H1 (cell line): Measurements from ENCODE around the gene NRP2. TPM values are rescaled to one million over a fixed set of nuclear protein-coding genes. Genes with fewer than 3 reads are reported as not detected.

Experiments
- CTCF ChIA-PET: fragments of 300-600 bp; sonication (Branson Sonifier 250); formaldehyde crosslinking; loops from one replicate; lab custom pipeline; 2021; ENCODE audit not compliant: partially characterized antibody; lab: Charles Lee
- POLR2A ChIA-PET: fragments of 300-600 bp; sonication (Branson Sonifier 250); formaldehyde crosslinking; loops from one replicate; lab custom pipeline; 2021; ENCODE audit warnings: inconsistent platforms; ENCODE audit not compliant: partially characterized antibody; lab: Charles Lee
- DNase-seq, 2 experiments: peaks; one replicate each; pipeline versions ENCODE4 v3.0.0 to v3.0.0-alpha.2; 2010 to 2022; ENCODE audit warnings: low spot score in 2 of 2, low read depth in 1 of 2, mixed read lengths in 1 of 2
- FAIRE-seq: peaks from 2 replicates; lab custom pipeline; 2011; peaks lifted over from hg19 to GRCh38; lab: Jason Lieb, UNC
- H2AFZ ChIP-seq: 2 replicates; pipeline ENCODE4 v1.8.1; 2012; ENCODE audit warnings: low read length, inconsistent platforms
- H2AK5ac ChIP-seq: 2 replicates; pipeline ENCODE4 v1.6.1; 2013; ENCODE audit warnings: low read depth, low read length
- H2BK120ac ChIP-seq: replicated peaks from 2 replicates; pipeline ENCODE3; 2013; ENCODE audit warnings: low read depth, low read length, inconsistent platforms
- H2BK12ac ChIP-seq: 2 replicates; pipeline ENCODE4 v1.6.1; 2013; ENCODE audit warnings: low read depth, low read length
- H2BK15ac ChIP-seq: 2 replicates; pipeline ENCODE4 v1.6.1; 2013; ENCODE audit warnings: low read length
- H2BK20ac ChIP-seq: 2 replicates; pipeline ENCODE4 v1.6.1; 2013; ENCODE audit warnings: low read length
- H2BK5ac ChIP-seq: 2 replicates; pipeline ENCODE4 v1.6.1; 2013; ENCODE audit warnings: low read depth, low read length
- H3K14ac ChIP-seq: 2 replicates; pipeline ENCODE4 v1.6.1; 2013; ENCODE audit warnings: inconsistent platforms; ENCODE audit not compliant: insufficient read length
- H3K18ac ChIP-seq: 2 replicates; pipeline ENCODE4 v1.6.1; 2013; ENCODE audit warnings: low read length; ENCODE audit errors: extremely low read depth
- H3K23ac ChIP-seq: 2 replicates; pipeline ENCODE4 v1.6.1; 2013; ENCODE audit warnings: inconsistent platforms; ENCODE audit not compliant: insufficient read length
- H3K23me2 ChIP-seq: 2 replicates; pipeline ENCODE4 v1.6.1; 2013; ENCODE audit warnings: low read depth, low read length
- H3K27ac ChIP-seq: 2 replicates; pipeline ENCODE4 v1.6.1; 2011; ENCODE audit warnings: low read depth, low read length, inconsistent platforms
- H3K27me3 ChIP-seq, 4 experiments: replicated peaks in 1 of 4; 1 replicate in 1 of 4; 2 replicates in 3 of 4; pipeline versions ENCODE4 v1.6.1 to v1.8.1; 2011 to 2013; ENCODE audit warnings: low read length in 3 of 4, mild to moderate bottlenecking in 3 of 4, inconsistent platforms in 2 of 4, mixed read lengths in 2 of 4, moderate library complexity in 1 of 4; ENCODE audit not compliant: control insufficient read depth in 3 of 4, insufficient read depth in 3 of 4; ENCODE audit errors: extremely low read depth in 1 of 4
- H3K36me3 ChIP-seq, 4 experiments: 2 replicates each; pipeline versions ENCODE4 v1.6.1 to v1.8.1; 2011 to 2013; ENCODE audit warnings: mild to moderate bottlenecking in 4 of 4, low read length in 3 of 4, moderate library complexity in 2 of 4, control low read depth in 1 of 4, inconsistent platforms in 1 of 4; ENCODE audit not compliant: insufficient read depth in 4 of 4, control insufficient read depth in 2 of 4
- H3K4ac ChIP-seq: replicated peaks from 2 replicates; pipeline ENCODE3; 2013; ENCODE audit warnings: low read length, low read depth, mixed read lengths, inconsistent platforms; ENCODE audit not compliant: insufficient read length
- H3K4me1 ChIP-seq, 4 experiments: replicated peaks in 1 of 4; 1 replicate in 1 of 4; 2 replicates in 3 of 4; pipeline versions ENCODE4 v1.6.1 to v1.8.1; 2011 to 2013; ENCODE audit warnings: low read length in 3 of 4, inconsistent platforms in 2 of 4, mixed read lengths in 1 of 4; ENCODE audit not compliant: insufficient read depth in 4 of 4, control insufficient read depth in 3 of 4
- H3K4me2 ChIP-seq, 2 experiments: 2 replicates each; pipeline versions ENCODE4 v1.6.1 to v1.8.1; 2011 to 2013; ENCODE audit warnings: low read depth in 2 of 2, low read length in 2 of 2, control low read depth in 1 of 2, inconsistent platforms in 1 of 2, mild to moderate bottlenecking in 1 of 2; ENCODE audit not compliant: insufficient read depth in 1 of 2
- H3K4me3 ChIP-seq, 4 experiments: fragments of 200-600, 300-600 bp in 1 of 4; sonication (generic), shearing (Covaris generic), sonication (Bioruptor Twin) in 1 of 4; 2 replicates each; pipeline versions ENCODE4 v1.5.1 to v1.8.1; 2011 to 2016; ENCODE audit warnings: low read length in 4 of 4, low read depth in 3 of 4, control low read depth in 2 of 4, inconsistent platforms in 2 of 4, mild to moderate bottlenecking in 2 of 4, mixed read lengths in 1 of 4, moderate library complexity in 1 of 4; ENCODE audit not compliant: insufficient read depth in 2 of 4; ENCODE audit errors: extremely low read depth in 1 of 4
- H3K56ac ChIP-seq: replicated peaks from 2 replicates; pipeline ENCODE3; 2013; ENCODE audit warnings: low read depth, mild to moderate bottlenecking, mixed read lengths, low read length, inconsistent platforms; ENCODE audit not compliant: insufficient read length
- H3K79me1 ChIP-seq: 2 replicates; pipeline ENCODE4 v1.6.1; 2013; ENCODE audit warnings: low read depth, low read length, control low read depth
- H3K79me2 ChIP-seq, 2 experiments: 2 replicates each; pipeline versions ENCODE4 v1.6.1 to v1.8.1; 2012 to 2013; ENCODE audit warnings: low read length in 2 of 2, mild to moderate bottlenecking in 2 of 2, inconsistent platforms in 1 of 2; ENCODE audit not compliant: insufficient read depth in 2 of 2, control insufficient read depth in 1 of 2
- H3K9ac ChIP-seq, 4 experiments: replicated peaks in 1 of 4; 1 replicate in 1 of 4; 2 replicates in 3 of 4; pipeline versions ENCODE4 v1.6.1 to v1.8.1; 2011 to 2013; ENCODE audit warnings: low read depth in 3 of 4, low read length in 3 of 4, control low read depth in 2 of 4, mild to moderate bottlenecking in 2 of 4, moderate library complexity in 2 of 4, inconsistent platforms in 1 of 4; ENCODE audit errors: extremely low read depth in 1 of 4
- H3K9me3 ChIP-seq, 2 experiments: 2 replicates each; pipeline versions ENCODE4 v1.6.1 to v1.8.1; 2012 to 2013; ENCODE audit warnings: mild to moderate bottlenecking in 2 of 2, moderate library complexity in 2 of 2, control low read depth in 1 of 2, inconsistent platforms in 1 of 2, low read depth in 1 of 2, low read length in 1 of 2, mixed read lengths in 1 of 2; ENCODE audit not compliant: insufficient read depth in 2 of 2
- H4K20me1 ChIP-seq, 2 experiments: replicated peaks in 1 of 2; 2 replicates each; pipeline versions ENCODE3 to v1.8.1; 2011 to 2013; ENCODE audit warnings: inconsistent platforms in 2 of 2, low read length in 2 of 2, mild to moderate bottlenecking in 1 of 2; ENCODE audit not compliant: insufficient read depth in 2 of 2, control insufficient read depth in 1 of 2
- H4K5ac ChIP-seq: 2 replicates; pipeline ENCODE4 v1.6.1; 2013; ENCODE audit warnings: low read length, low read depth, mixed read lengths, inconsistent platforms; ENCODE audit not compliant: insufficient read length
- H4K8ac ChIP-seq: 2 replicates; pipeline ENCODE4 v1.8.0; 2013; ENCODE audit warnings: mild to moderate bottlenecking, moderate library complexity, low read length, inconsistent platforms; ENCODE audit not compliant: insufficient read depth; ENCODE audit errors: extremely low read depth
- H4K91ac ChIP-seq: replicated peaks from 2 replicates; pipeline ENCODE3; 2013; ENCODE audit warnings: low read length, mixed read lengths, inconsistent platforms; ENCODE audit not compliant: insufficient read length
- BCL11A ChIP-seq, 2 experiments: IDR thresholded peaks; one replicate each; pipeline ENCODE4 v1.6.1; 2011; ENCODE audit warnings: low read depth in 2 of 2, low read length in 2 of 2, mild to moderate bottlenecking in 2 of 2
- CREB1 ChIP-seq: IDR thresholded peaks from 2 replicates; pipeline ENCODE4 v1.6.1; 2012; ENCODE audit warnings: inconsistent platforms
- FOSL1 ChIP-seq: IDR thresholded peaks from 2 replicates; pipeline ENCODE4 v1.6.1; 2011; ENCODE audit warnings: mild to moderate bottlenecking, low read depth, low read length, moderate library complexity; ENCODE audit not compliant: insufficient read depth
- GABPA ChIP-seq: IDR thresholded peaks from 2 replicates; pipeline ENCODE4 v1.6.1; 2011; ENCODE audit warnings: mild to moderate bottlenecking, low read length, moderate library complexity, borderline replicate concordance; ENCODE audit not compliant: insufficient read depth
- JUN ChIP-seq: IDR thresholded peaks from 2 replicates; pipeline ENCODE4 v1.6.1; 2011; ENCODE audit warnings: low read depth, mild to moderate bottlenecking, improper control_type of control experiment, low read length
- MAX ChIP-seq: IDR thresholded peaks from 2 replicates; pipeline ENCODE4 v1.6.1; 2012; ENCODE audit warnings: inconsistent platforms
- RNF2 ChIP-seq: fragments of 200-900, 300-1000 bp; sonication (generic); IDR thresholded peaks from 2 replicates; pipeline ENCODE4 v1.7.1; 2016; ENCODE audit warnings: borderline replicate concordance, low read depth, mild to moderate bottlenecking, antibody characterized with exemption, low read length; ENCODE audit not compliant: poor library complexity, severe bottlenecking; ENCODE audit errors: missing control alignments
- SUZ12 ChIP-seq: fragments of 200-600 bp; sonication (generic); IDR thresholded peaks from 2 replicates; pipeline ENCODE4 v1.6.1; 2012; ENCODE audit warnings: mild to moderate bottlenecking, inconsistent platforms, low read length, moderate library complexity, mixed read lengths
- TAF7 ChIP-seq: optimal IDR thresholded peaks from 2 replicates; pipeline ENCODE3; 2011; ENCODE audit warnings: low read depth, mild to moderate bottlenecking, inconsistent platforms, low read length, moderate library complexity, borderline replicate concordance
- WGBS, 2 experiments: shearing (Covaris generic) in 1 of 2; methylation state at CpG; one replicate each; pipeline versions ENCODE4 v1.1.6 to v1.1.7; 2013 to 2015; ENCODE audit warnings: low lambda C conversion rate in 2 of 2, mixed read lengths in 2 of 2, inconsistent platforms in 1 of 2, low coverage in 1 of 2, missing lambda C conversion rate in 1 of 2; ENCODE audit not compliant: insufficient replicate concordance in 2 of 2, insufficient coverage in 1 of 2, insufficient read length in 1 of 2; ENCODE audit errors: extremely low coverage in 1 of 2, missing lambda C conversion rate in 1 of 2; 5-methylcytosine and 5-hydroxymethylcytosine counted together
- polyA plus RNA-seq, 7 experiments: library from polyadenylated mRNA; depleted of rRNA in 3 of 7; stranded (reverse) in 5 of 7; unstranded in 2 of 7; fragments of >200 nt in 5 of 7; fragments of 200-250 nt in 2 of 7; gene quantifications; 1 replicate in 5 of 7; 2 replicates in 1 of 7; 4 replicates in 1 of 7; pipeline versions ENCODE4 v1.2.1 to v1.2.3, GENCODE V29; 2011 to 2013; ENCODE audit warnings: missing spikeins in 2 of 7, mixed read lengths in 2 of 7
- total RNA-seq: library from RNA; stranded (reverse); fragmentation: NEBNext Ultra II Directional; extraction: Animal tissue kit (Norgen Biotek cat#: 25700); gene quantifications from 2 replicates; pipeline ENCODE4 v1.2.1, GENCODE V29; 2021

The NRP2 gene
- total and polyA plus RNA-seq, 2 of the 8 experiments (the other 6 are each of a cell fraction or from before 2014, with no cell fraction given), result 32.0 to 37.8 TPM

- no peak overlapping the region for H2BK12ac ChIP-seq
- no peaks in the 10 kb centered on the region for H3K27me3 ChIP-seq
- no peak overlapping the region for H2BK5ac ChIP-seq
- no peak overlapping the region for H4K5ac ChIP-seq
- no peaks in the 10 kb centered on the region for H3K79me2 ChIP-seq
- peaks cover 2 to 10% (median 5%) of the 10 kb centered on the region in 4 experiments; a peak in 6 of 7 replicates for H3K4me1 ChIP-seq
- CTCF ChIA-PET, result interaction anchor here (0.6 to 1.6 kb wide), 4 partner anchors 11 to 139 kb away, joined by 3 to 4 read pairs (median 4); no protein-coding TSS in a partner anchor
- FAIRE-seq (no peak), DNase-seq (no peak)
- no peak overlapping the region for H3K27ac ChIP-seq
- H3K9me3 ChIP-seq, result no peaks in the 10 kb centered on the region
- H2BK15ac ChIP-seq, result no peak overlapping the region
- no peak overlapping the region for H3K9ac ChIP-seq
- H3K23me2 ChIP-seq, result no peaks in the 10 kb centered on the region
- no peak overlapping the region for H3K23ac ChIP-seq
- H3K18ac ChIP-seq, result no peak overlapping the region
- H3K4me2 ChIP-seq, result no peak overlapping the region
- no peak overlapping the region for H4K91ac ChIP-seq
- no peak overlapping the region for H3K56ac ChIP-seq
- no peak overlapping the region for H2AK5ac ChIP-seq
- no peak overlapping the region for H3K14ac ChIP-seq
- H2AFZ ChIP-seq, result no peak overlapping the region
- POLR2A ChIA-PET, result no interaction called here
- H4K20me1 ChIP-seq, result no peaks in the 10 kb centered on the region
- peaks cover 5 to 52% (median 30%) of the 10 kb centered on the region in 4 experiments for H3K36me3 ChIP-seq
- 77% methylated on average over 1 of the region's 1 CpG; no CpG with 5 or more reads in 1 of the 2 experiments for WGBS, 2 experiments
- H4K8ac ChIP-seq, result no peak overlapping the region
- H3K4ac ChIP-seq, result no peak overlapping the region
- no peak overlapping the region for H2BK120ac ChIP-seq
- no peak overlapping the region for H3K4me3 ChIP-seq
- no peaks in the 10 kb centered on the region for H3K79me1 ChIP-seq
- H2BK20ac ChIP-seq, result no peak overlapping the region
- TF ChIP-seq BCL11A (IDR thresholded peaks at IDR 0.05; ENCODE audit: low read depth in 2 of 2, low read length in 2 of 2), result no peak
- no peak for TF ChIP-seq RNF2
- no peak for TF ChIP-seq SUZ12
- TF ChIP-seq FOSL1, result no peak
- no peak for TF ChIP-seq JUN
- TF ChIP-seq GABPA, result no peak
- no peak for TF ChIP-seq MAX
- no peak for TF ChIP-seq TAF7
- TF ChIP-seq CREB1, result no peak
Measured at GRCh38 chr2:205739620-205740019, 57.3 kb downstream of the NRP2 start.
